Neural progenitor cell (in vitro differentiated cells): ENCODE data around the gene ATP6V1B1. TPM values are rescaled to one million over a fixed set of nuclear protein-coding genes. Genes with fewer than 3 reads are reported as not detected.

Experiments
- DNase-seq: peaks from one replicate; pipeline ENCODE4 v3.0.0-alpha.2; 2016; ENCODE audit warnings: low spot score
- H2AFZ ChIP-seq: fragments of 200-600 bp; sonication (generic); replicated peaks from 2 replicates; pipeline ENCODE4 v1.6.1; 2016; ENCODE audit warnings: antibody characterized with exemption
- H3F3A ChIP-seq: fragments of 200-600 bp; sonication (generic); 2 replicates; pipeline ENCODE4 v1.6.1; 2016; ENCODE audit warnings: antibody characterized with exemption, low read depth
- H3K27ac ChIP-seq: fragments of 200-600 bp; sonication (generic); 2 replicates; pipeline ENCODE4 v1.5.1; 2016; ENCODE audit warnings: mild to moderate bottlenecking
- H3K27me3 ChIP-seq: fragments of 200-600 bp; sonication (generic); 2 replicates; pipeline ENCODE4 v1.6.1; 2016; ENCODE audit warnings: mild to moderate bottlenecking, moderate library complexity
- H3K36me3 ChIP-seq: fragments of 200-600 bp; sonication (generic); 2 replicates; pipeline ENCODE4 v1.5.1; 2016
- H3K4me1 ChIP-seq: fragments of 200-600 bp; sonication (generic); 2 replicates; pipeline ENCODE4 v1.6.1; 2016; ENCODE audit warnings: mixed run types
- H3K4me2 ChIP-seq: fragments of 200-600 bp; sonication (generic); 2 replicates; pipeline ENCODE4 v1.6.1; 2016
- H3K4me3 ChIP-seq: fragments of 200-600 bp; sonication (generic); 2 replicates; pipeline ENCODE4 v1.5.1; 2016
- H3K79me2 ChIP-seq: fragments of 200-600 bp; sonication (generic); 2 replicates; pipeline ENCODE4 v1.6.1; 2016; ENCODE audit warnings: low read depth
- H3K9ac ChIP-seq: fragments of 200-600 bp; sonication (generic); 2 replicates; pipeline ENCODE4 v1.6.1; 2016
- H3K9me3 ChIP-seq: fragments of 200-600 bp; sonication (generic); 2 replicates; pipeline ENCODE4 v1.5.1; 2016; ENCODE audit warnings: low read depth
- H4K20me1 ChIP-seq: fragments of 200-600 bp; sonication (generic); 2 replicates; pipeline ENCODE4 v1.6.1; 2016; ENCODE audit warnings: low read depth
- H3K27ac Mint-ChIP-seq: 3 replicates; pipeline ENCODE4 v1.8.0; 2021; ENCODE audit warnings: mixed read lengths
- H3K27me3 Mint-ChIP-seq: 2 replicates; pipeline ENCODE4 v1.8.0; 2022; ENCODE audit warnings: low read depth, mild to moderate bottlenecking, inconsistent platforms, moderate library complexity, mixed read lengths; ENCODE audit not compliant: insufficient read depth
- H3K36me3 Mint-ChIP-seq: 3 replicates; pipeline ENCODE4 v1.8.0; 2021; ENCODE audit warnings: mixed read lengths
- H3K4me1 Mint-ChIP-seq: 3 replicates; pipeline ENCODE4 v1.8.0; 2021; ENCODE audit warnings: mixed read lengths
- H3K4me3 Mint-ChIP-seq: 3 replicates; pipeline ENCODE4 v1.8.0; 2021; ENCODE audit warnings: mild to moderate bottlenecking, moderate library complexity, mixed read lengths
- H3K9me3 Mint-ChIP-seq: 3 replicates; pipeline ENCODE4 v1.8.0; 2020; ENCODE audit warnings: mixed read lengths
- CTCF ChIP-seq: fragments of 200-600 bp; sonication (generic); IDR thresholded peaks from 2 replicates; pipeline ENCODE4 v1.5.1; 2017; ENCODE audit warnings: antibody characterized with exemption, mild to moderate bottlenecking
- EZH2 ChIP-seq: fragments of 200-600 bp; sonication (generic); IDR thresholded peaks from 2 replicates; pipeline ENCODE4 v1.6.1; 2017; ENCODE audit warnings: antibody characterized with exemption, mild to moderate bottlenecking, moderate library complexity
- EZH2phosphoT487 ChIP-seq: fragments of 200-600 bp; sonication (generic); IDR thresholded peaks from 2 replicates; pipeline ENCODE4 v1.6.1; 2017; ENCODE audit warnings: antibody characterized with exemption
- total RNA-seq: library from RNA; depleted of rRNA; stranded (reverse); fragments of >200 nt; gene quantifications from 2 replicates; pipeline ENCODE4 v1.2.3, GENCODE V29; 2015; ENCODE audit warnings: low replicate concordance

Gene ATP6V1B1
- total RNA-seq, 1 donor from 2014 or later = 1.1 TPM

- Mint-ChIP-seq H3K36me3 (no peaks in the 10 kb centered on the region), H3K4me3 (no peak overlapping the region), H3K9me3 (no peaks in the 10 kb centered on the region), H3K27me3 (peaks cover 4% of the 10 kb centered on the region), H3K27ac (no peak overlapping the region), H3K4me1 (peaks cover 6% of the 10 kb centered on the region)
- no peaks in the 10 kb centered on the region for H3K36me3 ChIP-seq
- H3K27me3 ChIP-seq = no peaks in the 10 kb centered on the region
- H3K79me2 ChIP-seq = no peaks in the 10 kb centered on the region
- H3K4me3 ChIP-seq = no peak overlapping the region
- TF ChIP-seq EZH2phosphoT487 = no peak
- no peak for TF ChIP-seq EZH2
- TF ChIP-seq CTCF = no peak
- no peaks in the 10 kb centered on the region for H3K9me3 ChIP-seq
- no peak overlapping the region for H3K27ac ChIP-seq
- H3K4me2 ChIP-seq = no peak overlapping the region
- no peaks in the 10 kb centered on the region for H4K20me1 ChIP-seq
- H3F3A ChIP-seq = no peaks in the 10 kb centered on the region
- H3K4me1 ChIP-seq = peaks cover 8% of the 10 kb centered on the region
- no peak for DNase-seq
- H3K9ac ChIP-seq = no peak overlapping the region
- no peak overlapping the region for H2AFZ ChIP-seq
Measured at GRCh38 chr2:70930371-70931329, 5.0 kb upstream of the ATP6V1B1 start.

GRCh38 chr2:70931376-70932000 is 4.2 kb upstream of the ATP6V1B1 start:
- no peak overlapping the region for H3K4me3 ChIP-seq
- H3K27me3 Mint-ChIP-seq = peaks cover 6% of the 10 kb centered on the region
- H3K27ac ChIP-seq = no peak overlapping the region
- no peaks in the 10 kb centered on the region for H3K36me3 ChIP-seq
- no peak for DNase-seq
- no peak overlapping the region for H2AFZ ChIP-seq
- H3K36me3 Mint-ChIP-seq = no peaks in the 10 kb centered on the region
- no peaks in the 10 kb centered on the region for H3K9me3 Mint-ChIP-seq
- no peak overlapping the region for H3K9ac ChIP-seq
- no peak overlapping the region for H3K27ac Mint-ChIP-seq
- H3K79me2 ChIP-seq = no peaks in the 10 kb centered on the region
- H3K9me3 ChIP-seq = no peaks in the 10 kb centered on the region
- H3K4me3 Mint-ChIP-seq = no peak overlapping the region
- TF ChIP-seq CTCF = no peak
- TF ChIP-seq EZH2phosphoT487 = no peak
- no peak for TF ChIP-seq EZH2
- H3K4me2 ChIP-seq = no peak overlapping the region
- H3K4me1 Mint-ChIP-seq = peaks cover 8% of the 10 kb centered on the region
- H3K4me1 ChIP-seq = peaks cover 15% of the 10 kb centered on the region
- no peaks in the 10 kb centered on the region for H3K27me3 ChIP-seq
- H3F3A ChIP-seq = no peaks in the 10 kb centered on the region
- H4K20me1 ChIP-seq = no peaks in the 10 kb centered on the region

GRCh38 chr2:70932631-70933230 is 3.0 kb upstream of the ATP6V1B1 start:
- Histone ChIP-seq H3K79me2 (no peaks in the 10 kb centered on the region), H3K9me3 (no peaks in the 10 kb centered on the region), H2AFZ (no peak overlapping the region), H3K9ac (no peak overlapping the region), H3K4me3 (no peak overlapping the region), H3K27me3 (no peaks in the 10 kb centered on the region), H3K36me3 (no peaks in the 10 kb centered on the region), H3K4me2 (no peak overlapping the region), H3K27ac (no peak overlapping the region), H3F3A (peaks cover under 1% of the 10 kb centered on the region), H4K20me1 (no peaks in the 10 kb centered on the region), H3K4me1 (peaks cover 24% of the 10 kb centered on the region)
- Mint-ChIP-seq H3K36me3 (no peaks in the 10 kb centered on the region), H3K27ac (peak overlapping the region; percentile 79), H3K4me1 (peaks cover 12% of the 10 kb centered on the region), H3K4me3 (no peak overlapping the region), H3K9me3 (no peaks in the 10 kb centered on the region), H3K27me3 (peaks cover 7% of the 10 kb centered on the region)
- DNase-seq = no peak
- TF ChIP-seq CTCF (no peak), EZH2phosphoT487 (no peak), EZH2 (no peak)
